Tibial nerve (tissue), 4 donors: ENCODE measurements around the gene CD40.

Source experiments
- EP300 ChIP-seq, 2 donors: sonication (generic); formaldehyde crosslinking; IDR thresholded peaks; one replicate each; pipeline ENCODE4 v1.6.1; 2017; ENCODE audit warnings: antibody characterized with exemption in 2 of 2, mild to moderate bottlenecking in 1 of 2
- POLR2A ChIP-seq, 2 donors: fragments of 450-650 bp; IDR thresholded peaks; one replicate each; pipeline ENCODE4 v1.6.1; 2017; ENCODE audit warnings: antibody characterized with exemption in 2 of 2, mild to moderate bottlenecking in 2 of 2, moderate library complexity in 2 of 2
- TF ChIP-seq, protein P1 (sequence below), 5 experiments: fragments of 200-600 bp in 3 of 5; fragments of 450-650 bp in 2 of 5; sonication (generic) in 3 of 5; IDR thresholded peaks; one replicate each; pipeline ENCODE4 v1.5.1; 2016 to 2019; ENCODE audit warnings: antibody characterized with exemption in 5 of 5, mild to moderate bottlenecking in 3 of 5, moderate library complexity in 2 of 5

DNA sequence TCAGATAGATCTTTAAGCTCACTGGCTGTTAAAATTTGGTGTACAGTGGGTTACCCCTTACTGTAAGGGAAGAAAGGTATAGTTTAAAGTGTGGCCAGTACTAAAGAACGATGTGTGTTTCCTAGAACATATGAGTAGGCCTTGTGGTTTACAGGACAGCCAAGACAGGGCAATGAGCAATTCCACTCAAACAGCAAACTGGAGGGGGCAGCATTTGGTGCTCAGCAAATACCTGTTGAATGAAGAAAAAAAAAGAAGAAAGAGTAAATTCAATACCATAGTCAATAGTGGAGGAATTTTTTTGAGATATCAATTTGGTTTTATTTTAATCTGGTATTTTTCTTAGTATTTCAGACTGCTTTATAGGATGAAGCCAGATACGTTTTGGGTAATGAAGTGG is 24.6 kb upstream of the CD40 start:
- TF ChIP-seq, protein P1, sequence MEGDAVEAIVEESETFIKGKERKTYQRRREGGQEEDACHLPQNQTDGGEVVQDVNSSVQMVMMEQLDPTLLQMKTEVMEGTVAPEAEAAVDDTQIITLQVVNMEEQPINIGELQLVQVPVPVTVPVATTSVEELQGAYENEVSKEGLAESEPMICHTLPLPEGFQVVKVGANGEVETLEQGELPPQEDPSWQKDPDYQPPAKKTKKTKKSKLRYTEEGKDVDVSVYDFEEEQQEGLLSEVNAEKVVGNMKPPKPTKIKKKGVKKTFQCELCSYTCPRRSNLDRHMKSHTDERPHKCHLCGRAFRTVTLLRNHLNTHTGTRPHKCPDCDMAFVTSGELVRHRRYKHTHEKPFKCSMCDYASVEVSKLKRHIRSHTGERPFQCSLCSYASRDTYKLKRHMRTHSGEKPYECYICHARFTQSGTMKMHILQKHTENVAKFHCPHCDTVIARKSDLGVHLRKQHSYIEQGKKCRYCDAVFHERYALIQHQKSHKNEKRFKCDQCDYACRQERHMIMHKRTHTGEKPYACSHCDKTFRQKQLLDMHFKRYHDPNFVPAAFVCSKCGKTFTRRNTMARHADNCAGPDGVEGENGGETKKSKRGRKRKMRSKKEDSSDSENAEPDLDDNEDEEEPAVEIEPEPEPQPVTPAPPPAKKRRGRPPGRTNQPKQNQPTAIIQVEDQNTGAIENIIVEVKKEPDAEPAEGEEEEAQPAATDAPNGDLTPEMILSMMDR (IDR thresholded peaks at IDR 0.05) = no peak
- TF ChIP-seq POLR2A (IDR thresholded peaks at IDR 0.05) (no peak), EP300 (IDR thresholded peaks at IDR 0.05) (no peak)
